Dedifferentiated amniotic fluid mesenchymal stem cell (primary cell): ENCODE data around the gene IZUMO1.
"Not testable (repeated sequence)": the region's sequence is repeated elsewhere in the genome, so short reads cannot be mapped to it uniquely, and the experiment has no call there.

Source experiments
- DNase-seq: peaks from one replicate; pipeline ENCODE4 v3.0.0-alpha.2; 2016; ENCODE audit errors: extremely low spot score

Gene IZUMO1

GRCh38 chr19:48746738-48747575, at the start of gene IZUMO1:
Gene IZUMO1, minus strand, starts transcription at chr19:48746909. Its CDS starts 1,050 bp downstream, at chr19:48745859.
- DNase-seq: peak; percentile 85

GRCh38 chr19:48795685-48796070, 49.0 kb upstream of the IZUMO1 start:
- no peak for DNase-seq

GRCh38 chr19:48795055-48795684, 48.5 kb upstream of the IZUMO1 start:
- peak; percentile 95 for DNase-seq

- no peak for DNase-seq
Measured at GRCh38 chr19:48794291-48794690, 47.6 kb upstream of the IZUMO1 start.

- no peak for DNase-seq
Measured at GRCh38 chr19:48793271-48793670, 46.6 kb upstream of the IZUMO1 start.

GRCh38 chr19:48787331-48787730, 40.6 kb upstream of the IZUMO1 start:
- DNase-seq: not testable (repeated sequence)

- DNase-seq: not testable (repeated sequence)
Measured at GRCh38 chr19:48786422-48786821, 39.7 kb upstream of the IZUMO1 start.

- DNase-seq: no peak
Measured at GRCh38 chr19:48784527-48784926, 37.8 kb upstream of the IZUMO1 start.

- DNase-seq: no peak
Measured at GRCh38 chr19:48780631-48781391, 34.1 kb upstream of the IZUMO1 start.

GRCh38 chr19:48779636-48780035, 32.9 kb upstream of the IZUMO1 start:
- DNase-seq: no peak

GRCh38 chr19:48777720-48778119, 31.0 kb upstream of the IZUMO1 start:
- DNase-seq: no peak

- no peak for DNase-seq
Measured at GRCh38 chr19:48777139-48777538, 30.4 kb upstream of the IZUMO1 start.

GRCh38 chr19:48772503-48772953, 25.8 kb upstream of the IZUMO1 start:
- no peak for DNase-seq

- no peak for DNase-seq
Measured at GRCh38 chr19:48770734-48771472, 24.2 kb upstream of the IZUMO1 start.

GRCh38 chr19:48770266-48770665, 23.6 kb upstream of the IZUMO1 start:
- DNase-seq: peak; percentile 67

GRCh38 chr19:48768994-48769713, 22.4 kb upstream of the IZUMO1 start:
- no peak for DNase-seq

GRCh38 chr19:48768171-48768753, 21.6 kb upstream of the IZUMO1 start:
- not testable (repeated sequence) for DNase-seq

GRCh38 chr19:48765816-48766215, 19.1 kb upstream of the IZUMO1 start:
- not testable (repeated sequence) for DNase-seq

GRCh38 chr19:48760504-48761205, 13.9 kb upstream of the IZUMO1 start:
- no peak for DNase-seq

GRCh38 chr19:48757741-48758144, 11.0 kb upstream of the IZUMO1 start:
- no peak for DNase-seq
